ENCODE data around the gene COL8A1. TPM values are rescaled to one million over a fixed set of nuclear protein-coding genes. Genes with fewer than 3 reads are reported as not detected.
A peak's percentile ranks its signal among the peaks of the same experiment; 100 is the strongest.

COL8A1 gene
- total and polyA plus RNA-seq, 9 of the 15 experiments (the other 6 are each of a cell fraction or from before 2014, with no cell fraction given), result 0.07 TPM; not detected in 8

DNA sequence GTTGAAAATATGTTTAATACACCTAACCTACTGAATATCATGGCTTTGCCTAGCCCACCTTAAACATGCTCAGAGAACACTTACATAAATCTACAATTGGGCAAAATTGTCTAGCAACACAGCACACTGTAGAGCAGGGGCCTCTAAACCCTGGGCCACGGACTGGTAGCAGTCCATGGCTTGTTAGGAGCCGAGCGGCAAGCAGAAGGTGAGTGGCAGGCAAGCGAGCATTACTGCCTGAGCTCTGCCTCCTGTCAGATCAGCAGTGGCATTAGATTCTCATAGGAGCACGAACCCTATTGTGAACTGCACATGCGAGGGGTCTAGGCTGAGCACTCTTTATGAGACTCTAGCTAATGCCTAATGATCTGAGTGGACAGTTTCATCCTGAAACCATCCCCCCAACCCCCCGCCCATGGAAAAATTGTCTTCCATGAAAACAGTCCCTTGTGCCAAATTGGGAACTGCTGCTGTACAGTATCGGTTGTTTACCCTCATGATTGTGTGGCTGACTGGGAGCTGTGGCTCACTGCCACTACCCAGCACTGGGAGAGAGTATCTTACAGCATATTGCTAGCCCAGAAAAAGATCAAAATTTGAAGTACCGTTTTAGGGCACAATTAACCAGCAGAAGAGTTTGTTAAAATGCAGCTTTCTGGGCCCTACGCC, 205.3 kb downstream of the COL8A1 start:
- Histone ChIP-seq H3K4me1 (replicated peaks in 1 of 2; ENCODE audit: control insufficient read depth in 2 of 2, insufficient read depth in 2 of 2, low read length in 2 of 2) (peaks cover 0 to 7% of the 10 kb centered on the region in 2 experiments; a peak in 1 of 5 replicates), H3K27ac (ENCODE audit: extremely low read depth, low read depth, low read length) (no peak overlapping the region), H3K9me3 (replicated peaks; ENCODE audit: control insufficient read depth, insufficient read depth, low read depth, low read length) (no peaks in the 10 kb centered on the region), H3K4me2 (ENCODE audit: insufficient read depth, low read length) (no peak overlapping the region), H3K9ac (ENCODE audit: insufficient read depth in 1 of 2, low read depth in 2 of 2, low read length in 2 of 2) (no peak overlapping the region), H2AFZ (ENCODE audit: low read depth, low read length) (no peak overlapping the region), H3K36me3 (ENCODE audit: control insufficient read depth, insufficient read depth, low read length) (no peaks in the 10 kb centered on the region), H3K79me2 (ENCODE audit: control insufficient read depth, insufficient read depth, low read length) (peaks cover 61% of the 10 kb centered on the region), H3K4me3 (no peak overlapping the region), H3K9me1 (ENCODE audit: control insufficient read depth, insufficient read depth, low read length) (no peaks in the 10 kb centered on the region), H4K20me1 (replicated peaks; ENCODE audit: control insufficient read depth, insufficient read depth, low read length) (0 out of 2 replicates have a peak, but pooled peaks cover 4% of the 10 kb centered on the region), H3K27me3 (ENCODE audit: control insufficient read depth in 2 of 2, insufficient read depth in 2 of 2, low read length in 2 of 2) (no peaks in the 10 kb centered on the region)
- WGBS (ENCODE audit: insufficient coverage, low coverage, missing lambda C conversion rate), result 80% methylated on average over 8 of the region's 10 CpGs
- BruUV-seq (replicated peaks), result no TSS peak
- no peak for DNase-seq (ENCODE audit: extremely low read depth in 1 of 4, low spot score in 3 of 4)
- ChIA-PET POLR2A (interaction anchor here (0.6 to 1.6 kb wide), 3 partner anchors 189 to 452 kb away, joined by 3 read pairs; no protein-coding TSS in a partner anchor), CTCF (ENCODE audit: low intra/inter-chr PET ratio) (interaction anchor here (0.6 to 2.4 kb wide), 2 partner anchors 171 to 410 kb away, joined by 3 to 17 read pairs; no protein-coding TSS in a partner anchor)
- ATAC-seq, result peak; percentile 31
- no peak for FAIRE-seq
- in situ Hi-C loops (cut with MboI), result loop anchor here (25.0 kb wide), 2 partner anchors 219 to 769 kb away; partner anchors contain the start of gene ADGRG7
- intact Hi-C loops (cut with micrococcal nuclease), result loop anchor here (1.0 to 10.0 kb wide), 3 partner anchors 79 to 411 kb away; no protein-coding TSS in a partner anchor
- TF ChIP-seq ERF (CRISPR knock-in tag; IDR thresholded peaks at IDR 0.05), result no peak
- no peak for TF ChIP-seq SNRNP70 (optimal IDR thresholded peaks at IDR 0.05; ENCODE audit: low read depth, low read length)
- TF ChIP-seq ZNF717 (CRISPR knock-in tag; IDR thresholded peaks at IDR 0.05), result no peak
- TF ChIP-seq ZNF79 (CRISPR knock-in tag; IDR thresholded peaks at IDR 0.05; ENCODE audit: low read depth), result no peak
- TF ChIP-seq, protein P1, sequence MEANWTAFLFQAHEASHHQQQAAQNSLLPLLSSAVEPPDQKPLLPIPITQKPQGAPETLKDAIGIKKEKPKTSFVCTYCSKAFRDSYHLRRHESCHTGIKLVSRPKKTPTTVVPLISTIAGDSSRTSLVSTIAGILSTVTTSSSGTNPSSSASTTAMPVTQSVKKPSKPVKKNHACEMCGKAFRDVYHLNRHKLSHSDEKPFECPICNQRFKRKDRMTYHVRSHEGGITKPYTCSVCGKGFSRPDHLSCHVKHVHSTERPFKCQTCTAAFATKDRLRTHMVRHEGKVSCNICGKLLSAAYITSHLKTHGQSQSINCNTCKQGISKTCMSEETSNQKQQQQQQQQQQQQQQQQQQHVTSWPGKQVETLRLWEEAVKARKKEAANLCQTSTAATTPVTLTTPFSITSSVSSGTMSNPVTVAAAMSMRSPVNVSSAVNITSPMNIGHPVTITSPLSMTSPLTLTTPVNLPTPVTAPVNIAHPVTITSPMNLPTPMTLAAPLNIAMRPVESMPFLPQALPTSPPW (CRISPR knock-in tag; IDR thresholded peaks at IDR 0.05), result no peak
- no peak for TF ChIP-seq BCL6 (CRISPR knock-in tag; IDR thresholded peaks at IDR 0.05)
- TF ChIP-seq, protein P2, sequence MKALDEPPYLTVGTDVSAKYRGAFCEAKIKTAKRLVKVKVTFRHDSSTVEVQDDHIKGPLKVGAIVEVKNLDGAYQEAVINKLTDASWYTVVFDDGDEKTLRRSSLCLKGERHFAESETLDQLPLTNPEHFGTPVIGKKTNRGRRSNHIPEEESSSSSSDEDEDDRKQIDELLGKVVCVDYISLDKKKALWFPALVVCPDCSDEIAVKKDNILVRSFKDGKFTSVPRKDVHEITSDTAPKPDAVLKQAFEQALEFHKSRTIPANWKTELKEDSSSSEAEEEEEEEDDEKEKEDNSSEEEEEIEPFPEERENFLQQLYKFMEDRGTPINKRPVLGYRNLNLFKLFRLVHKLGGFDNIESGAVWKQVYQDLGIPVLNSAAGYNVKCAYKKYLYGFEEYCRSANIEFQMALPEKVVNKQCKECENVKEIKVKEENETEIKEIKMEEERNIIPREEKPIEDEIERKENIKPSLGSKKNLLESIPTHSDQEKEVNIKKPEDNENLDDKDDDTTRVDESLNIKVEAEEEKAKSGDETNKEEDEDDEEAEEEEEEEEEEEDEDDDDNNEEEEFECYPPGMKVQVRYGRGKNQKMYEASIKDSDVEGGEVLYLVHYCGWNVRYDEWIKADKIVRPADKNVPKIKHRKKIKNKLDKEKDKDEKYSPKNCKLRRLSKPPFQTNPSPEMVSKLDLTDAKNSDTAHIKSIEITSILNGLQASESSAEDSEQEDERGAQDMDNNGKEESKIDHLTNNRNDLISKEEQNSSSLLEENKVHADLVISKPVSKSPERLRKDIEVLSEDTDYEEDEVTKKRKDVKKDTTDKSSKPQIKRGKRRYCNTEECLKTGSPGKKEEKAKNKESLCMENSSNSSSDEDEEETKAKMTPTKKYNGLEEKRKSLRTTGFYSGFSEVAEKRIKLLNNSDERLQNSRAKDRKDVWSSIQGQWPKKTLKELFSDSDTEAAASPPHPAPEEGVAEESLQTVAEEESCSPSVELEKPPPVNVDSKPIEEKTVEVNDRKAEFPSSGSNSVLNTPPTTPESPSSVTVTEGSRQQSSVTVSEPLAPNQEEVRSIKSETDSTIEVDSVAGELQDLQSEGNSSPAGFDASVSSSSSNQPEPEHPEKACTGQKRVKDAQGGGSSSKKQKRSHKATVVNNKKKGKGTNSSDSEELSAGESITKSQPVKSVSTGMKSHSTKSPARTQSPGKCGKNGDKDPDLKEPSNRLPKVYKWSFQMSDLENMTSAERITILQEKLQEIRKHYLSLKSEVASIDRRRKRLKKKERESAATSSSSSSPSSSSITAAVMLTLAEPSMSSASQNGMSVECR (CRISPR knock-in tag; IDR thresholded peaks at IDR 0.05), result no peak
- TF ChIP-seq, protein P3, sequence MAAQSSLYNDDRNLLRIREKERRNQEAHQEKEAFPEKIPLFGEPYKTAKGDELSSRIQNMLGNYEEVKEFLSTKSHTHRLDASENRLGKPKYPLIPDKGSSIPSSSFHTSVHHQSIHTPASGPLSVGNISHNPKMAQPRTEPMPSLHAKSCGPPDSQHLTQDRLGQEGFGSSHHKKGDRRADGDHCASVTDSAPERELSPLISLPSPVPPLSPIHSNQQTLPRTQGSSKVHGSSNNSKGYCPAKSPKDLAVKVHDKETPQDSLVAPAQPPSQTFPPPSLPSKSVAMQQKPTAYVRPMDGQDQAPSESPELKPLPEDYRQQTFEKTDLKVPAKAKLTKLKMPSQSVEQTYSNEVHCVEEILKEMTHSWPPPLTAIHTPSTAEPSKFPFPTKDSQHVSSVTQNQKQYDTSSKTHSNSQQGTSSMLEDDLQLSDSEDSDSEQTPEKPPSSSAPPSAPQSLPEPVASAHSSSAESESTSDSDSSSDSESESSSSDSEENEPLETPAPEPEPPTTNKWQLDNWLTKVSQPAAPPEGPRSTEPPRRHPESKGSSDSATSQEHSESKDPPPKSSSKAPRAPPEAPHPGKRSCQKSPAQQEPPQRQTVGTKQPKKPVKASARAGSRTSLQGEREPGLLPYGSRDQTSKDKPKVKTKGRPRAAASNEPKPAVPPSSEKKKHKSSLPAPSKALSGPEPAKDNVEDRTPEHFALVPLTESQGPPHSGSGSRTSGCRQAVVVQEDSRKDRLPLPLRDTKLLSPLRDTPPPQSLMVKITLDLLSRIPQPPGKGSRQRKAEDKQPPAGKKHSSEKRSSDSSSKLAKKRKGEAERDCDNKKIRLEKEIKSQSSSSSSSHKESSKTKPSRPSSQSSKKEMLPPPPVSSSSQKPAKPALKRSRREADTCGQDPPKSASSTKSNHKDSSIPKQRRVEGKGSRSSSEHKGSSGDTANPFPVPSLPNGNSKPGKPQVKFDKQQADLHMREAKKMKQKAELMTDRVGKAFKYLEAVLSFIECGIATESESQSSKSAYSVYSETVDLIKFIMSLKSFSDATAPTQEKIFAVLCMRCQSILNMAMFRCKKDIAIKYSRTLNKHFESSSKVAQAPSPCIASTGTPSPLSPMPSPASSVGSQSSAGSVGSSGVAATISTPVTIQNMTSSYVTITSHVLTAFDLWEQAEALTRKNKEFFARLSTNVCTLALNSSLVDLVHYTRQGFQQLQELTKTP (IDR thresholded peaks at IDR 0.05; ENCODE audit: low read depth in 1 of 2, partially characterized antibody in 2 of 2), result no peak
- TF ChIP-seq BRD9 (IDR thresholded peaks at IDR 0.05; ENCODE audit: low read depth, partially characterized antibody), result no peak
- no peak for TF ChIP-seq ZNF143 (CRISPR knock-in tag; IDR thresholded peaks at IDR 0.05)
